Fibroblast of skin of right quadriceps (primary cell): ENCODE data around the gene KIF26B.

Source experiments
- DNase-seq: peaks from one replicate; pipeline ENCODE4 v3.0.0-alpha.2; 2013

KIF26B gene

DNA sequence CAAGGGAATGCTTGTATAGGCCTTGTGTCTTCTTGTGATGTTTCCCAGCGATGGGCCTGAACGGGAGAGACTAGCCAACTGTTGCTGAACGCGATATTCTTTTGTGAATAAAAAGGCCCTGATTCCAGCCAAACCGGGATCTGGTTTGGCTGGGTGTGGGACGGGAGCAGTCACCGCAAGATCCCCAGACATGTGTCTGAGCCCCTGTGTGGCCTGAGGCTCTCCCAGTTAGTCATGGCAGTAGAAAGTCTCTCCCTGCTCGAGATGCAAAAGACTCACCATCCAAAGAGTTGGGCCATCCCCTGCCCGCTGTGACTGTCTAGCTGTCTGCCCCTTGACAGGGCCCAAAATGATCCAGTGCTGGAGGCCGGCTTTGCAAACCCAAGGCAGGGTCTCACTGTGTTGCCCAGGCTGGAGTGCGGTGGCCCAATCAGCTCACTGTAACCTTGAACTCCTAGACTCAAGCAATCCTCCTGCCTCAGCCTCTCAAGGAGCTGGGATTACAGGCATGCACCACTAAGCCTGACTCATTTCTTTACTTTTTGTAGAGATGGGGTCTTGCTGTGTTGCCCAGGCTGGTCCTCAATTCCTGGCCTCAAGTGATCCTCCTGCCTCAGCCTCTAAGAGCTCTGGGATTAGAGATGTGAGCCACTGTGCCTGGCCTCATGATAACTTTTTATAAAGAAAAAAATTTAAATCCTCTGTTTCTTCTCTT lies 56.4 kb downstream of the KIF26B start:
- no peak for DNase-seq

DNA sequence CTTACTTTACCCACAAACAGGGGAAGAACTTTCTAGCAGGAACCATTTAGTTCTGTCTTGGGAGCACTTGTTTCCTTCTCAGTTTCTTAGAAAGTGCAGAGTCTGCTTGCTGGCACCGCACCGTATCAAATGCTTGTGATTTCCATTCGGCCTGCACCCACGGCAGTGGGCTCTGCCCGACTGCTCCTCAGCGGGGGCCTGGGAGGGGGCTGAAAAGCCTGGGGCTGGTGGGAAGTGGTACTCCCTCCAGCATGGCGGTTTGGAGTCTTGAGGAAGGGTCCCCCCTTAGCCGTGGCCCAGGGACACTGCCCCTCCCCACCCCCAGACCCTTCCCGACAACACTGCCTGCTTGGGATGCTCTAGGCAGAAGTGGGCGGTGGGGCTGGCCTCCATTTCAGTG lies 57.0 kb downstream of the KIF26B start:
- DNase-seq = no peak

DNA sequence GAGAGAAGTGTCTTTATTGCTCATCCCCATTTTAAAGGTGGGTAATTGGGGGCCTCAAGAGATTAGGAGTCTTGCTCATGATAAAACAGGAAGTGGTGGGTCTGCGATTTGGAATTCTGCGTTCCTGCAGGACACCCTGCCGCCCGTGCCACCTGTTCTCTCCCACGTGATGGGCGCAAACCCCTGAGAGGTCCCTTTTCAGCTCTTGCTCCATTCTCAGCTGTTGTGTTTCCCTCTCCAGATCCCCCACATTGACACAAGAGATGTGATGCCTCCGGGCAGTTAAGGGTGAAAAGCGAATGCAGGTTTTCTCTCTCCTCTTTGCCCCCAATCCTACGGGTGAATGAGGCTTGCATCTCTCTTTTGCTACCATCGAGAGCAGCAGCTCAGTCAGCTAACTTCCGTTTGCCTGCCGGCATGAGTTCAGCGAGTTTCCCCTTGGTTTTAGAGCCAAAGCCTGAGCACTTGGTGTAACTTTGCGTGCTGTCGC lies 57.5 kb downstream of the KIF26B start:
- DNase-seq = no peak

DNA sequence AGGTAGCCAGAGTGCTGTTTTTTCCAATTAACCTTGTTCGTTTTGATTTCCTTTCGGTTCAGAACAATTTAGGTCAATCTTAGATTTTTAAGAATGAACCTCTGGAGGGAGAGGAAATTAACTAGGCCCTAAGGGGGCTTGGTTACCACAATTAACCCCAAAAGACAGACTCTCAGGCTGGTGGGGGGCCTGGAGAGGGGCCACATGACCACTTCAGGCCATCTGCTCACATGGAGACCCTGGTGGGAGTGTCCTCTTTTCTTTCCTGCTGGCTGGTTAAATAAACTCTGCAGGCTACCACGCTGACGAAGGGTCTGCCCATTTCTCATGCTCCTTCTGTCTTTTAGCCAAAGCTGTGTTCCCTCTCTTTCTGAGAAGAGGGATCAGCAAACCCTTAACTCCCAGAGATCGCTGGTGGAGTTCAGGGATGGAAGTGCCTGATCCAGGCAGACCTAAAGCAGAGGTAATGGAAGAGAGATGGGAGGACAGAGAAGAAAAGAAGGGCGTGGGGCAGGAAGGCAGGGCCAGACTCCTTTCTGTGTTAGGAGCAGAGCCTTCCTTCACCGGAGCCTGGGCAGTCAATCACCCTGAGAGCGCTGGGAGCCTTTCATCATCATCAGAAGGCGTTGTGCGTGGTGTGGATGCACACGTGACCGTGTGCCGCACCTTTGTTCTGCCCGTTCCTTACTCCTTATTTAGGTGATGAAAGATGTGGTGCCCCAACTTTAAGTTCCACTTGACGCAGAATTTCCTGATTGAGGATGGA lies 58.5 kb downstream of the KIF26B start:
- no peak for DNase-seq

DNA sequence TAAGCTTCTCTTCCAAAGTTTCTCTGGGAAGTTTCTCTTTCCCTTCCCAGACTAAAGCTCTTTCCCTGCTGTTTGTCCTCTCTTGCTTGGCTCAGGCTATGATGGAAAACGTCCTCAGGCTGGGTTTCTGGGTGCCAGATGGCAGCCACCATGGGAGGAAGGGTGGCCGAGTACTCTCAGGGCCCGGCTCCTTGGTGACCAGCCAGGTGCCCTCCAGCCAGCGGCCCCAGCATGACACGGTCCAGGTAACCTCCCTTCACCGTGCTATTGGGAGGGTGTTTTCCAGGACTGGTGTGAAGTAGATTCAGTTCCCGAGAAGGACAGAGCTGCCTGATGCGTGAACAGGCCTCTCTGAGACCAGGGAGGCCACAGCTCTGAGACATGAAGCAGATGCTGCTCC lies 60.3 kb downstream of the KIF26B start:
- DNase-seq = no peak

DNA sequence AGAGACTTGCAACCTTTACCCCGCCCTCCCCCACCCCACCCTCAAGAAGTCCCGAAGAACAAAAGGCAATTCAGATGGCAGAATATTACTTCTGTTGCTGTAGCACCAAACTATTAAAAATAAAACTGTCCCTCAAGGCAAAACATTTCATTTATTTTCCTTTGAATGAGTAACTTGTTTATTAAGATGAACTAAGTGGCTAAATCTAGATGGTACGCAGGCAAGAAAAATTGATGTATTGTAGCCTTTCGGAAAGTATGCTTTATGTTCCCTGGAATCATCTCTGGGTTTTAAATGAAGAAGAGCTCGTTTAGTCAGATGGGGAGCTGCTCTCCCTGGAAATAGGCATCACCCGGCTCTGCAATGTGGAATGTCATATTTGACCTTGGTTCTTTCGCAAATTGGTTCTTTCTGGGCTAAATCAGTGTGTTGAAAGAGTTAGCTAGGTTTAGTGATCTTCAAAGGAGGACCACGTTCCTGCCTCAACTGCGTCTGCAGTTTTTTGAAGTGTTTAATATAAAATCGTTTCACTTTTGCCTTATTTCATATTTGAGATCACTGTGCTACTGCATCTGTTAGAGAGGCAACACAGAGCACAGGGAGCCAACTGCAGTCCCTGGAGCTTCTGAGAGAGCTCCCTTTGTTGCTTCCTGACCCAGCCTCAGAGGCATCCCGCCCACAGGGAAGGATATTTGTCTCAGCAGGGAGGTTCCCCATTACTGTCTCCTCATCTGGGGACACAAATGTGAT lies 61.8 kb downstream of the KIF26B start:
- no peak for DNase-seq

DNA sequence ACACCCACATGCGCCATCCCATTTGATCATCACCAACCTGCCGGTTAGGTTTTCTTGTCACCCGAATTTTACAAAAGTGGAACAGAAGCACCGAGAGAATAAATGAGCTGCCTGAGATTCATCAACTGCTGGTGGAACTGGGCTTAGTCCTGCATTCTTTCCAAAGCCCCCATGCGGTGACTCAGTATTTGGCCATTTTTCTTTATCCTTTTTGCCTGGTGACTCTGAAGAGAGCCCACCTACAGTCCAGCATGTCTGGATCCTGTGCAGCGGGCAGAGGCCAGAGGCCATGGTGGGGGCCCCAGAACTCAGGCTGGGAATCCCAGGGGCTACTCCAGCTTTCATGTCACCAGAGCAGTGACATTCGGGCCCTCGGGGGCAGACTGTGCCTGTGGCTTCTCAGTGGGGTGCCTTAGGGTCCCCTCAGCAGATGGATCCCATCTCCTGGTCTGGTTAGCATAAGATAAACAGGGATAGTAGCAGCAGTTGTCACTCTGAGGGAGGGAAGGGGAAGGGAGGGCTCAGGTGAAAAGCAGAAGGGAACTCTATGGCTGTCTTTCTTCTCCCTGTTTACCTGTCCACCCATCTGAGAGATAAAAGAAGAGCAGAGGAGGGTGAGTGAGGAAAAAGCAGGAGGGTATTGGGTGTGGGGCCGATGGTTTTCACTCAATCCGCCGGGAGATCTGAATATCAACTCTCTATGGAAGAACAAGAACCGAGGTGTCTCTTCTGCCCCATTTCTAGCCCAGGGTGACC lies 63.2 kb downstream of the KIF26B start:
- DNase-seq = no peak

DNA sequence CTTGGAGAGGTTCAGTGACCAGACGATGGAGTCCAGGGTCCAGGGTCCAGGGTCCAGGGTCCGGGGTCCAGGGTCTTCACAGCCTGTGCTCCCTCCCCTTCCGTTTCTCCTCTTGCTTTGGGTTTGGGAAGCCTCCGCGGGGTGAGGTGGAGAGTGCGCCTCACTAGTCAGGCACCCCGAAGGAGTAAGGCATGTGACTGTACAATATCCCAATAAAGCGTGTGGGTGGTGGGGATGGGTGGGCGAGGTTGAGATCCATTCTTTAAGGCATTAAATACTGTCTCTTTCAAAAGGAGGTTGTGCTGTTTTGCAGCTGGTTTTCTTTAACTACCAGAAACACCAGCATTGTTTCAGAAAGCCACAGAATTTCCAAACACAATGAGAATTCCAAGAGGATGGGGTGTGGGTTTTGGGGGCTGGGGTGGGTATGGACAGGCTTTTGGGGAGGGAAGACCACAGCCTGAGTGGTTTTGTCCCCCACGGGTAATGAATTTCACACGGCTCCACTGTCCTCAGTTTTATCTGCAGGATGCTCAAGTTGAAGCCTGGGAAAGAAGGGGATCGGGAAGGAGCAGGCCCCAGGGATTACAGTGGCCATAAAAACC lies 65.7 kb downstream of the KIF26B start:
- peak; percentile 16 for DNase-seq

DNA sequence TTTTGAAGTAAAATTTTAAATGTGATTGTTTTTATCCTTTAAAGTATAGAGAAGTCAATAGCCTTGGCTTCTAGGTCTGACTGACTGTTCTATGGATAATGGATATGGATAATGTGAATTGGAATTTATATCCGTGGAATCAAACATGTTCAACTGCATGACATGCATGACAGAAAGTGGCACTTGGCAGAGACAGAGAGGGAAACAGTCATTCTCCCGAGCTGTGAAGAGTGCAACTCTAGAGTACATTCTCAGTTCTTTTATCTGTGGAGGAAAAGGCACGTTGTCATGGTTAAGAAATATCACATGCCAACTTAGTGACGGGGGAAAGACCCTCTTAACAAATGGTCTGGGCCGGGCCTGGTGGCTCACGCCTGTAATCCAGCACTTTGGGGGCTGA lies 67.0 kb downstream of the KIF26B start:
- DNase-seq = no peak

DNA sequence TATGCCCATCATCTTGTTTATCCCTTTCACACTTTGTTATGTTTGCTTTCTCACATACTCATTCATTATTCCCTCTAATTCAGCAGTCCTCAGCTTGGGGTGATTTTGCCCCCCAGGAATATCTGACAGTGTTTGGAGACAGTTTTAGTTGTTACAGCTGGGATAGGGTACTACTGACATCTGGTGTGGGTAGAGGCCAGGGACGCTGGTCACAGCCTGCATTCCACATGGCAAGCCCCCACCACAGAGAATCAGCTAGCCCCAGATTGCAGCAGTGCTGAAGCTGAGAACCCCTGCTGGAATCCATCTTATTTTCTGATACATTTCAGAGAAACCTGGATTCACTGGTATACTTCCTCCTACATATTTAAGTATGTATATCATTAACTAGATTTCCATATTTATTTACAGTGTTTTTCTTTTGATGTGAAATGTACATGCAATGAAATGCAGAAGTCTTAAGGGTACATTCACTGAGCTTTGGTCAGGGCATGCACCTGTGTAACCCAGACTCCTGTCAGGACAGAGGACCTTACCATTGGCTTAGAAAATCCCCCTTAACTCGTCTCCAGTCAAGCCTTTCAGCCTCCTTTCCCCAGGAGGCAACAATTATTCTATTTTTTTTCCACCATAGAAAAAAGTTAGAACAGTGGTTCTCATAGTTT lies 68.3 kb downstream of the KIF26B start:
- no peak for DNase-seq

DNA sequence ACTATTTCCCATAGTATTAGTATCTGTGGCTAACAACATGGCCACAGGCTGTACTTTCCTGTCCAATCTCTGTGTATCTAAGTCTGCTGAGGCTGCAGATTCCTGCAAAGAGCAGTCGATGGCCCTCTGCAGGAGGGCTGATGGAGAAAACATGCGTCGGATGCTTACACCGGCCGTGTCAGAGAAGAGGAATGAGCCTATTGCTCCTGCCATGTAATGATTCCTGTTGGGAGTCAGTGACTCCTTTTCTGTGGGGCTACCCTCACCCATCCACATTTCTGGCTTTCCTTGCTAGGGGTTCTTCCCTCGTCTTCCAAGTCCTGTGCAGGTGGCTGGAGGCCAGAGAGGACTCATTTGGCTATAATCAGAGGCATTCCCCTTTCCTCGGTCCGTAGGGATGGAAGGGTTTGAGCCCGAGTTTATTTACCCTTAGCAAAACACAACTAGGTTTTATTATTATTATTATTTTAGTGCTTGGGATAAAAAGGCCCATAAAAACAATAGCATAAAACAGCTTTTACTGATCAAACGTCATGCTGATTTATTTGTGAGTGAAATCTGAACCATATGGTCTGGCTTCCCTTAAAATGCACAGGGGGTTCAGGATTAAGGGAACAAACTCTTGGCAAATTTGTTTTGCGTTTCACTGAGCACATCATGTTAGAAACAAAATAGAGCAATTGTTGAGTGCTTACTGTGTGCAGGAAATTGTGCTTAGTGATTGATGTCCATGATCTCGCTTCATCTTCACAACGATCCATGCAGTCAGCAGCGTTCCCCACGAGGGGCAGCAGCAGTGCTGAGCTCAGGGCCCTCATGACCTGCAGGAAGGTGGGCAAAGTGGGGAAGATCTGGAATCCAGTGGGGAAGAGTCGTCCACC lies 70.8 kb downstream of the KIF26B start:
- DNase-seq = peak; percentile 61

DNA sequence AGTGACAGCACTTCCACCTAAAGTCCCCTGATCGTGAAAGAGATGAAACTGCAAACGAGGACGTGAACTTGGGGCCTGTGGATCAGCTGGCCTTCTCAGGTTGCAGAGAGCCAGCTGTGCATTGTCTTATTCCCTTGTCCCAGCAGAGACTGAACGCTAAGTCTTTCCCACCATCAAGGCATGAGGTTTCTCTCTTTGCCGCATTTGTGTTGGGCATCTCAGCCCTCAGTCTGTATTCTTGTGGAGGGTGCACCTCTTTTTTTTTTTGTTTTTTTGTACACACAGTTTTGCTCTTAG lies 71.4 kb downstream of the KIF26B start:
- DNase-seq = no peak

DNA sequence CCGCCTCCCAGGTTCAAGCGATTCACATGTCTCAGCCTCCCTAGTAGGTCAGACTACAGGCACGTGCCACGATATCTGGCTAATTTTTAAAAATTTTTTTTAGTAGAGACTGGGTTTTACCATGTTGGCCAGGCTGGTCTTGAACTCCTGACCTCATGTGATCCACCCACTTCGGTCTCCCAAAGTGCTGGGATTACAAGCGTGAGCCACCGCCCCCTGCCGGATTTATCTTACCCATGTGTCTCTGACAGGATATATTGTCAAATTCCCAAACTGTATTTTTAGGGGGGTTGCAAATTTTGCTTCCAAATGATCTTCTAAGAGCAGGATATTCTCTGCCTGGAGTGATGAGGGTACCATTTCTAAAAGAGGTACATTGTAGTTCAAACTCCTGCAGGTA lies 74.3 kb downstream of the KIF26B start:
- no peak for DNase-seq

DNA sequence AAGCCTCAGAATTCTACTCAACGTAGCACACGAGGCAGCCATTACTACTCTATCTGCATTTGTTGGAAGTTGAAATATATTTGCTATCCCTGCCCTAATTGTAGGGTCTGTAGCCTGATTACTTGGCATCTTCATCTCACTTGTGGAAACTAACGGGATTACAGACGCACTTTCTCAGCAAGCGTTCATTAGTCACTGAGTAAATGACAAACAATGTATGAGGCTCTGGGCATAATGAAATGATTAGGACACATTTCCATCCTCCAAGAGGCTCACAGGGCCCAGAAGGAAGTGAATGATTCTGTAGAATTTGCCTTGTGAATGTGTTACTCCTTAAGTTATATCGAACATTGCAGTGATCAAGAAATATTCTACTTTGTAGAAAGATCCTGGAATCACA lies 78.1 kb downstream of the KIF26B start:
- peak; percentile 58 for DNase-seq

DNA sequence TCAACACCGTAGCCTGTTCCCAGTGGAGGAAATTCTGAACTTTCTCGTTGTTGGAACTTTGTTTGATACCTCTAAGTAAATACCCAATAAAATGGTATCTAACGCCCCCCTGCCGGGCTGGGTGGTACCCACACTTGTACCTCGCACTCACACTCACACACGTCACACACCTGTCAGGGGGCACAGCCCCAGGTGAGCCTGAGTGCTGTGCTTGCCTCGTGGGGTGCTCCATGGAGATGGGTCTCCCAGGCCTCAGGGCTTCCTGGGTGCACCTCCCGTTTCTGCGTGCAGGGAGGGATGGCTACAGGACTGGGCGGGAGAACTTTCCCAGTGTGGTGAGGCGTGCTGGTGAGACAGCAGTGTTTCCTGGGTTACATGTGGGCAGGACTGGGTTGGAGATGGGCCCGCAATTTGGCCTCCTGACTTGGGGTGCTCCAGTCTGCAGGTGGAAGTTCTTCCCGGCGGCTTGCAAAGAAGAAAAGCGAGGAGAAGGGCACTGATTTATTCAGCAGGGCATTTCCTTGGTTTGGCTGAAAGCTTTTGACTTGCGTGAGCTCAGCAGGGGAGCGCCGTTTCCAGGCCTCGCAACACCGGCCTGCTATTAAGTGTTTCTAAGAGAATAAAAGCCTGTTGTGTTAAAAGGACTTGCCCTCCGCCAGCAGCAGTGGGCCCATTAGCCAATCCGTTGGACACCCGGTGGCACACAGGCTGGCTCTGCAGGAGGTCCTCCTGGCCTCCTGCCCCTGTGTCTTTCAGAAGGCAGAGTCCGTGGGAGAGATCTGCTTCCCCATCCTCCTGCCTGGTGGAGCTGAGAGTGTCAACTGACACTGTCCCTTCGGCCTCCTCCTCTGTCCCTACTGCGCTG lies 79.7 kb downstream of the KIF26B start:
- DNase-seq = no peak

DNA sequence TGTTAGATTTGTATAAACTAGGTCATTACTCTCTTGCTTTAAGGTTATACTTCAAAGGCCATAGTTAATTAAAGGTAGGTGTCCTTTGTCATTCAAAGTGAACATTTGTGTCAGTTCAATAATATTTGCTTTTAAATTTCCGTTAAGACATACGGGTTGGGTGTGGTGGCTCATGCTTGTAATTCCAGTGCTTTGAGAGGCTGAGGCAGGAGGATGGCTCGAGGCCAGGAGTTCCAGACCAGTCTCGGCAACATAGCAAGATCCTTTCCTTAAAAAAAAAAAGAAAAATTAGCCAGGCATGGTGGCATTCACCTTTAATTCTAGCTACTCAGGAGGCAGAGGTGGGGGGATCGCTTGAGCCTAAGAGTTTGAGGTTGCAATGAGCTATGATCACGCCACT lies 80.4 kb downstream of the KIF26B start:
- no peak for DNase-seq

DNA sequence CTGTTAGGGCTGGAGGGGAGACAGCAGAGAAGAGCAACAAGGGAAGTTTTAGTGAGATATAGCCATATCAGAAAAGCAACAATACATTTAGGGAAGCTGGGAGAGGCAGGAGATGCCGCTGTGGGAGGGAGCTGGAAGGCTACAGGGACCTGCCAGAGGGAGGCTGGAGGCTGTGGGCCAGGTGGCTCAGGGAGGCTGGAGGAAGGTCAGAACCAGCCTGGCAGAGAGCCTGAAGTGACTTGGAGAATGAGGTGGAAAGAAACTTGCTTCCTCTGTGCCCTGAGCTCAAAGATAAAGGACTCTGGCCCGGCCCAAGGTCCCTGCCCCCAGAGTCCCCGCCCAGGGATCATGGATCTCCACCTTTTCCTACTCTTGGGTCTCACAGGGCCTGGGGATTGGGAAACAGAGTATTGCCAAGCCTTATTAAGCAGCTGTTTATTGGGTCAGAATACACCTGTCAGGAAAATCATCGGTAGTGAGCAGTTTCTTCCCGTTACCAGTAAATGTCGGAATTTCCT lies 85.9 kb downstream of the KIF26B start:
- no peak for DNase-seq

DNA sequence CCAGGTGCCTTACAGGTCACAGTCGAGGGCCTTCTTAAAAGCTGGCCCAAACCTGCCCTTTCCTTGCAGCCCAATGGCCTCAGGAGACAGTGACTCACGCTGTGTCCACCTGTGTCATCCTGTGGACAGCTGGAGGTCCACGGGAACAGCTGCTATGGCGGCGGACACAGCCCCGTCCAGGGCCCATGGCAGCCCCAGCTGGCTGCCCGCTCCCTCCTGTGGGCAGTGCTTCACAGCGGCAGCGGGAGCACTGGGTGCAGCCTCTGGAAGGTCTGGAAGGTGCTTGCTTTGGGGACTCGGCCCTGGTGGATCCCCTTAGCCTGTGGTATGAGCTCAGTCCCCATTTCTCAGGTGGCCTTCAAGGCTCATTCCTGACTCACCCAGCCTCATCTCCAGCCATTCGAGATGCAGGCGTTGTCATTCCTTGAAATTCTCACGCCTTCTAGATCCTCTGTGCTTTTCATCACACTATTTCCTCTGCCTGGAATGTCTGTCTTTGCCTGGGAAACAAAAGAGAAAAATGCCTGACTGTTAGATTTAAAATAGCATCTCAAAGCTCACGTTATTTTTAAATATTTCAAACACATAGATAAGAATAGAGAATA lies 86.8 kb downstream of the KIF26B start:
- no peak for DNase-seq

DNA sequence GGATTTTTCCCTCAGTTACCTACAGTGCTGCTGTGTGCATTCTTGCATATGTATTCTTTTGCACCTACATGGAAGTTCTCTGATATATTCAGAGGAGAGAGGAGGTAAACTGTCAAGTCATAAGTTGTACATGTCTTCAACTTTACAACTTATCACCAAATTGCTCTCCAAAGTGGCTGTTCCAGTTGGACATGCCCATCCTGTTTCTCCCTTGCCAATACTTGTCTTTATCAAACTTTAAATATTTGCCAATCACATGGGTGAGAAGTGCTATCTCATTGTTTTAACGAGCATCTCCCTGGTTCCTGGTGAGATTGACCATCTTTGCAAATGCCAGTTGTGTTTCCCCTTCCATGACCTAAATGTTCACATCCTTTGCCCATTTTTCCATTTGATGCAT lies 88.2 kb downstream of the KIF26B start:
- no peak for DNase-seq
